Measurements from ENCODE around the gene PLEKHG2.
"Not testable (repeated sequence)": the region's sequence is repeated elsewhere in the genome, so short reads cannot be mapped to it uniquely, and the experiment has no call there.

PLEKHG2 gene, protein sequence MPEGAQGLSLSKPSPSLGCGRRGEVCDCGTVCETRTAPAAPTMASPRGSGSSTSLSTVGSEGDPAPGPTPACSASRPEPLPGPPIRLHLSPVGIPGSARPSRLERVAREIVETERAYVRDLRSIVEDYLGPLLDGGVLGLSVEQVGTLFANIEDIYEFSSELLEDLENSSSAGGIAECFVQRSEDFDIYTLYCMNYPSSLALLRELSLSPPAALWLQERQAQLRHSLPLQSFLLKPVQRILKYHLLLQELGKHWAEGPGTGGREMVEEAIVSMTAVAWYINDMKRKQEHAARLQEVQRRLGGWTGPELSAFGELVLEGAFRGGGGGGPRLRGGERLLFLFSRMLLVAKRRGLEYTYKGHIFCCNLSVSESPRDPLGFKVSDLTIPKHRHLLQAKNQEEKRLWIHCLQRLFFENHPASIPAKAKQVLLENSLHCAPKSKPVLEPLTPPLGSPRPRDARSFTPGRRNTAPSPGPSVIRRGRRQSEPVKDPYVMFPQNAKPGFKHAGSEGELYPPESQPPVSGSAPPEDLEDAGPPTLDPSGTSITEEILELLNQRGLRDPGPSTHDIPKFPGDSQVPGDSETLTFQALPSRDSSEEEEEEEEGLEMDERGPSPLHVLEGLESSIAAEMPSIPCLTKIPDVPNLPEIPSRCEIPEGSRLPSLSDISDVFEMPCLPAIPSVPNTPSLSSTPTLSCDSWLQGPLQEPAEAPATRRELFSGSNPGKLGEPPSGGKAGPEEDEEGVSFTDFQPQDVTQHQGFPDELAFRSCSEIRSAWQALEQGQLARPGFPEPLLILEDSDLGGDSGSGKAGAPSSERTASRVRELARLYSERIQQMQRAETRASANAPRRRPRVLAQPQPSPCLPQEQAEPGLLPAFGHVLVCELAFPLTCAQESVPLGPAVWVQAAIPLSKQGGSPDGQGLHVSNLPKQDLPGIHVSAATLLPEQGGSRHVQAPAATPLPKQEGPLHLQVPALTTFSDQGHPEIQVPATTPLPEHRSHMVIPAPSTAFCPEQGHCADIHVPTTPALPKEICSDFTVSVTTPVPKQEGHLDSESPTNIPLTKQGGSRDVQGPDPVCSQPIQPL (N-terminal part only)

DNA sequence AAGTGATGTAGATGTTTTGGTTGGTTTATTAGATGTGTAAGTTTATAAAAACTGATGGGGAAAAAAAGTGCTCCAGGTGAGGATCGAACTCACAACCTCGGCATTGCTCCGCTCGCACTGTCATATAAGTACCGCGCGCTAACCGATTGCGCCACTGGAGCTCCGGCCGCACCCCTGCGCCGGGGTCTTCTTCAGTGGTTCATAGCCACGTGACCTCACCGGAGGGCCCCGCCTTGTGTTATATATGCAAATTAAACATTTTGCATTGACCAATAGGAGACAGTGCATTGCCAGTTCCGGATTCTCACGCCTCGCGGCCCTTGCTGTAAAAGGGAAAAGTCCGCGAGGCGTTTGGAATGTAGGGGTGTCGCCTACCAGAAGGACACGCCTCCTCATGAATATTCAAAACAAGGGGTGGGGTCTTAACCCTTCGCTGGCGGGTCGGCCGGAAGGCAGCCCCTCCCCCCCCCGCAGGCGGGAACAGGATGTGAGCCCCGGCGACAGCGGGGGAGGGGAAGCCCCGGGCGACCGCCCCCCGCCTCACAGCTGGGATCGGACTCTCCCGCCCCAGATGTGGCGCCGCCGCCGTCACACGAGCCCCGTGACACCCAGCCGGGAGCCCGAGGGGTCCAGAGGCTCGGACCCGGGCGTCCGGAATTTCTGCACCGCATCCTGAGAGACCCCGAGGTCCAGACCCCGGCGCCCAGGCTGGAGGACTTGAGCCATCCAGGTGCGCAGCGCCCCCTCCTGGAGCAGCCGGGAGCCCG is at the start of gene PLEKHG2:
Gene PLEKHG2, plus strand, starts transcription at position 570 of the 767 bp plus-strand sequence. CDS start 1,418 bp downstream, outside the sequence.
- peak; percentile 100 for DNase-seq

DNA sequence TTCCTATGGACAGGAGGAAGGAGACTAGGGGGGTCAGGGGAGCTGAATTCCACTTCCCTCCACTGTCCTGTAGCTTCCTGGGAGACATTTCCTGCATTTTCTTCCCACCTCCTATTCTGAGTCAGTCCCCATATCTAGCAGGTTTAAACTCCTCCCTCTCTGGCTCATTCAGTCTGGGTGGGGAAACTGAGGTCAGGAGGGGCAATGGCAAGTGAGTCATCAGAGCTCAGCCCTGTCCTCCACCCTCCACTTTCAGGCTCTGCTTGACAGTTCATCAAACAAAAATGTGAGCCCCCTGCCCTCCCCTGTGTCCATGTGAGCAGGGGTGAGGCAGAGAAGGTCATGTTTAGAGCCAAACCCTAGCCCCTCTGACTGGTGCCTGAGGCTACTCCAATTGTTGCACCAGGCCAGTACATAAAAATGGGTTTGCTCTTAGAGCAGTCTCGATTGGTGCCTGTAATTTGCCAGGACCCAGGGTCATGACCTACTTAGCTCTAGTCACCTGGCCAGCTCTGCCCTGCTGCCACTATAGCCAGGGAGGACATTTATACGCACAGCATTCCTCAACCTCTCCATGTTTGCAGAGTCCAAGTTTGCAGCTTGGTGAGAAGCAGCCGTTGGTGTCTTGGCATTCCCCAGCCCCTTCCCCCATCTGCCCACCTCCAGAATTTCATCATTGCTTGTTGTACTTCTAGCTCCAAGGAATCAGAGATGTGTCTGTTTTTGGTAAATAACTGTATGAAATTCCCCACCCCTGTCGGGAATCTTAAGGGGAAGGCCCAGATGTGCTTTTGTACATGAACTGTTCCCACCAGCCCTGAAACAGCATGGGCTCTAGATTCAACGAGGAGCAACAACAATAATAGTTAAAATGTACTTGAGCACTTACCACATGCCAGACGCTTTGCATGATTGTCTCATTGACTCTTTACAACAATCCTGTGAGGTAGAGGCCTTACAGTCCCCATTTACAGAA is 49.5 kb upstream of the PLEKHG2 start:
- DNase-seq, result no peak

DNA sequence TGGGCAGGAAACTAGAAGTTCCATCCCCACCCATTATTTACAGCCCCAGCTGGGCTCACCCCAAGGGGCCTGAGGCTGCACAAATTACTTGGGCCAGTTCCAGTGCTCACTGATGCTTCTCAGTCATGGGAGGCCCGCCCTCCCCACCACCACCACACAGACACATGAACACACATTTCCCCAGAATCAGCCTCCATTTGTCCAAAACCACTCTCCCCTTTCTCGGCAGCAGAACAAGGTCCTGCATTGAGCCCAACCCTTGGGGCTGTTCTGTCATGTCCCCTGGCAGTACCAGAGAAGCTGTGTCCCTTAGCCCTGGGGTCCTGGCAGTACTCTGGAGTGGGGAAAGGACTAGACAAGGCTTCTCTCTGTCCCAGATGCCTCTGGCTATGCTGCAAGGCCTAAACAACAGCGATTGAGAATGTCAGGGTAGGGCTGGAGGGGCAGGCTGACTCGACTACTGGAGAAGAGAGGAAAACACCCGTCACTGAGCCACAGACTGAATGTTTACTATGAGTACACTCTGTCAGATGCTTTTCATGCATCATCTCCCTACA is 48.5 kb upstream of the PLEKHG2 start:
- DNase-seq, result no peak

DNA sequence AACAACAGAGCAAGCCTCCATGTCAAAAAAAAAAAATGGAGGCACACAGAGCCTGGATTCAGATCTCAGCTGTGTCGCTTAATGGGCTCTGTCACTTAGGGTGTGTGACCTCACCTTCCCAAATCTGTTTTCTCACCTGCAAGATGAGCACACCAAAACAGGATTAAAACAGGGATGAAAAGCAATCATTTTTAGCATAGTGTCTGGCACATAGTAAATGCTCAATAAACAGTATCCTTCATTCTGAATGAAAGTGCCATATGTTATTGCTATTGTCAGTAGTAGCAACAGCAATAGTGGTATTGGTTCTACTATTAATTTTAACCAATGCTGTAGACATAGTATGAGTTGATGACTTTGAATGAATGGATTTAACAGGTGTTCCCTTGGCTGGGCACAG is 46.9 kb upstream of the PLEKHG2 start:
- no peak for DNase-seq

DNA sequence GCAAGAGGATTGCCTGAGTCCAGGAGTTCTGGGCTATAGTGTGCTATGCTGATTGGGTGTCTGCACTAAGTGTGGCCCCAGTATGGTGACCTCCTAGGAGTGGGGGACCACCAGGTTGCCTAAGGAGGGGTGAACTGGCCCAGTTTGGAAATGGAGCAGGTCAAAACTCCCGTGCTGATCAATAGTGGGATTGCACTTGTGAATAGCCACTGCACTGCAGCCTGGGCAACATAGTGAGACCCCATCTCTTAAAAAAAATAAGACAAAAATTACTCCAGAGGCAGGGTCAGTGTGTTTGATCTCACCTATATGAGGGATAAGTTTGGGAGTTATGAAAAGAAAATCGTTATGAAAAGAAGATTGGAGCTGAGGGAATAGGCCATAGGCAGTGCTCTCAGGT is 43.3 kb upstream of the PLEKHG2 start:
- no peak for DNase-seq

DNA sequence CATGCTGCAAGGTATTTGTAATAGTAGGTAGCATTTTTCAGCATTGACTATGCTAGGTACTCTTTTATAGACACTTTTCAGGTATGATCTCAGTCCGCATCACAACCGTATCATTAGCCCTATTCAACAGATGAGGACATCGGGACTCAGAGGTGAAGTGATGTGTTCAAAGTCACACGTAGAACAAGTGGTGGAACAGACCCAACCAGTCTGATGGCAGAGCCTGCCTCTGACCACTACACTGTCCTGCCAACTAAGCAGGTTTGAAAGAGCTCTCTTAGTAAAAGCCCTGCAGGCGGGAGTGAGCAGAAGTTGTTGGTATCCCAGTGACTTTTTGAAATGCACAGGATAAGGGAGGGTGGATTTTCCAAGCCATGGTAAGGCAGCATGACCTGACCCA is 41.7 kb upstream of the PLEKHG2 start:
- no peak for DNase-seq

DNA sequence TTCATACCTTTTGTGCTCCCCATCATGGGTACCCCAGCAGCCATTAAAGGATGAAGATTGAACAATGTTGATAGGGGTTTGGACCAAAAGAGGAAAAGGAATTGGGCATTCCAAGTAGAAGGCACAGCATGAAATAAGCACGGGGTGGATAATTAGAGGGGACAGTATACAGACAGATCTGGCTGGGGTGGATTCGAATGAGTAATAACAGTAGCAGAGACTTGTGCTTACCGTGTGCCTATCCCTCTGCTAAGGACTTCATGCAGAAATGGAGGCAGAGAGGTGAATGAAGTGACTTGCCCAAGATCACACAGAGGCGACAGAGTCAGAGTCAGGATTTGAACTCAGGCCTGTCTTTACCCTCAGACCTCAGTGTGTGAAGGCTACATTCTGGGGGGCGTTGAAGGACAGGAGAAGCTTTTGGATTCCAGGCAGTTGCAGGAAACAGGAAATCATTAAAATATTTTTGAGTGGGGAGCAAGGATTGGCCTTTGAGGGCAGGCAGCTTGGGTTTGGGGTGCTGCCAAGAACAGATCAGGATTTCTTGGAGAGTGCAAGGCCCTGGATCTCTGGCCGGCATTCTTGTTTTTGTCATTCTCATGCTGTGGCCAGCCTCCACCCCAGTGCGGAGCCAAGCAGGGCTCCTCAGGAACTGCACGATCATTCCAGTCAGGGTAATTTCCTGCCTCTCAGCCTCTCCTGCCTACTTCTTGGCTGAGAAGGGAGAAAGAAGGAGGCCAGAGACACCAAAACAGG is 40.2 kb upstream of the PLEKHG2 start:
- no peak for DNase-seq

DNA sequence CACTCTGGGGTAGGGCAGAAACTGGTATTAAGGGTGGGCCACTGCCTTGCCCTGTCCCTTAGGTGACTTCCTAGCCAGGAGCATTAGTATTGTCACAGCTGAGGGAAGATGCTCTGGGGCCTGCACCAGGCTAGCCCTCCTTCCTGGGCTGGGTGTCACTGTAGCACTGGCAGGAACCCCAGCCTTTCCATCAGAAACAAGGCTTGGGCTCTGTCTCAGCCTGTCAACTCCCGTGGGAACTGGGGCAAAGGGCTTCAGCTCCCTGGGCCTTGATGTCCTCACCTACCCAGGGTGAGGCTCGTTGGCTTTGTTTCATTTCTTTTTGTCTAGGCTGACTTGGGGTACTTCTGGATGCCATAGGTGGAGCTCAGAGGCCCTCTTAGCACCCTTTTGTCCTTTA is 39.5 kb upstream of the PLEKHG2 start:
- no peak for DNase-seq

DNA sequence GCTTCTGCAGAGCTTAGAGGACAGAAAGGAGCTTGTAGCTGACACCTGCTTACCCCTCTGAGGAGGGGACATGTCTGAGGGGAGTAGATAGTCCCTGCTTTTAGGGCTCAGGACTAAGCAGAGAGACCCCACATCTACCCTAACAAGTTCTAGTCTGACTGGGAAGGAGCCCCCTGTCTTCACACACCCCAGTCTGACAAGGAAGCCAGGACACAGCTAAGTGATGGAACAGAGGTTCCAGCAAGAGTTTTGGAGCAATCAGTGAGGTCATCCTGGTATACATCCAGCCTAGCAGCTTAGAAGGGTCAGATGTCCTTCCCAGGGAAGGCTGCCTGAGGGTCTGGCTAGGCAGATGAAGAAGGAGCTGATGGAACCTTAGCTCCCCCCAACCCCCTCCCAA is 36.5 kb upstream of the PLEKHG2 start:
- DNase-seq, result no peak

DNA sequence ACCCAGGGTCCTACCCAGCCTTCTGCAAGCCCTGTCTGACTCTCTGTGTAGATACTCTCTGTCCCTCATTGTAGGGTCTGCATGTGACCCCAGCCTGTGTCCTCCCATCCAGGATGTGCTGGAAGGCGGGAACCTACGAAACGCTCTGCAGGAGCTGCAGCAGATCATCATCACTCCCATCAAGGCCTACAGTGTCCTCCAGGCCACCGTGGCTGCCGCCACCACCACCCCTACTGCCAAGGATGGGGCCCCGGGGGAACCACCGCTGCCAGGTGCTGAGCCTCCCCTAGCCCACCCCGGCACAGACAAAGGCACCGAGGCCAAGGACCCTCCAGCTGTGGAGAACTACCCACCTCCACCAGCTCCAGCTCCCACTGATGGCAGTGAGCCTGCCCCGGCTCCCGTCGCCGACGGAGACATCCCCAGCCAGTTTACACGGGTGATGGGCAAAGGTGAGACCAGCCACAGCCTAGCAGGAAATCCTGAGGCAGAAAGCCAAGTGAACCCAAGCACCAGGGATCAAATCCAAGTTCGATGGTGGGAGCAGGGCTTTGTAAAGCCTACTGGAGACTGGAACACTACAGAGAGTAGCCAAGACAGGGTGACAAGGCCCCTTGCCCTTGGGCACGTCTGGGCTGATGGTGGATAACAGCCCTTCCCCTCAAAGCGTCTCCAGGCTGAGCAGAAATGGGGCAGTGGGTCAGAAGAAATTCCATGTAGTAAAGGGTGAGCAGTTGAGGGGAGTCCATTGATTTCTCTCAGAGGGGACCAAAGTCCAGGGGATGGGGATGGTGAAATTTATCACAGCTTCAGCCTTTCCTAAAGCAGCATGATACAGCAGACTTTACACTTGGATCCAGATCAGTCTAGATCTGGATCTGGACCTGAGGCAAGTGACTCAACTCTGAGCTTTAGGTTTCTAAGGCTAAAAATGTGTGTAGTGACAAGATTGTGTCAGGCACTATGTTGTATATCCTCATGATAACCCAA is 34.8 kb upstream of the PLEKHG2 start:
- DNase-seq, result no peak

DNA sequence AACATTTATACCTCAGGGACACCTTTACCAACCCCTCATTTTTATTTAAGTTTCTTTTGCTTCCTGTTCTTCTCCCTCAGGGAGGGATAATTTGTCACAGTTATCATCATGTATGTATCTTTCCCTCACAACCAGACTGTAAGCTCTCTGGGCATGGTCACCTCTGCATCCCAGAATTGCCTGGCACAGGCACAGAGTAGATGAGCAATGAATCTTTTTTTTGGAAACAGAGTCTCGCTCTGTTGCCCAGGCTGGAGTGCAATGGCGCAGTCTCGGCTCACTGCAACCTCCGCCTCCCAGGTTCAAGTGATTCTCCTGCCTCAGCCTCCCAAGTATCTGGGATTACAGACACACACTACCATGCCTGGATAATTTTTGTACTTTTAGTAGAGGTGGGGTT is 33.1 kb upstream of the PLEKHG2 start:
- not testable (repeated sequence) for DNase-seq

DNA sequence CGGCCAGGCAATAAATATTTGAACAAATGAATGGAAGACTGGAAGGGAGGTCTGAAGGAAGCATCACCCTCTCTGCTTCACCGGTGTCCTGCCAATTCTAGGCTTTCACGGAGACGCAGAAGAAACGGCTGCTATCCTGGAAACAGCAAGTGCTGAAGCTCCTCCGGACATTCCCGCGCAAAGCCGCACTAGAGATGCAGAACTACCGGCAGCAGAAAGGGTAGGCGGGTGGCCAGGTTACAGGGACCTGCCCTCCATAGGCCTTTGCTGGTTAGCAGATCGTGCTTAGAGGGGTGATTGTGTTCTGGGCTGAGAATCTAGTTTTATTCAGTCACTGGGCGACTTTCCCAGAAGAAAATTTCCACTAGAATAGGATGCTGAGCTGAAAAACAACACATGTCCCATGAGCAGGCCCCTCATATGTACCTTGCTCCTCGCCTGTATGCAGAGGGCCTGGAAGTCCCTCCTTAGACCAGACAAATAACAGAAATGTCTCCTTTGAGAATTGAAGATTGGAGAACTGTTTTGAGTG is 32.5 kb upstream of the PLEKHG2 start:
- no peak for DNase-seq

DNA sequence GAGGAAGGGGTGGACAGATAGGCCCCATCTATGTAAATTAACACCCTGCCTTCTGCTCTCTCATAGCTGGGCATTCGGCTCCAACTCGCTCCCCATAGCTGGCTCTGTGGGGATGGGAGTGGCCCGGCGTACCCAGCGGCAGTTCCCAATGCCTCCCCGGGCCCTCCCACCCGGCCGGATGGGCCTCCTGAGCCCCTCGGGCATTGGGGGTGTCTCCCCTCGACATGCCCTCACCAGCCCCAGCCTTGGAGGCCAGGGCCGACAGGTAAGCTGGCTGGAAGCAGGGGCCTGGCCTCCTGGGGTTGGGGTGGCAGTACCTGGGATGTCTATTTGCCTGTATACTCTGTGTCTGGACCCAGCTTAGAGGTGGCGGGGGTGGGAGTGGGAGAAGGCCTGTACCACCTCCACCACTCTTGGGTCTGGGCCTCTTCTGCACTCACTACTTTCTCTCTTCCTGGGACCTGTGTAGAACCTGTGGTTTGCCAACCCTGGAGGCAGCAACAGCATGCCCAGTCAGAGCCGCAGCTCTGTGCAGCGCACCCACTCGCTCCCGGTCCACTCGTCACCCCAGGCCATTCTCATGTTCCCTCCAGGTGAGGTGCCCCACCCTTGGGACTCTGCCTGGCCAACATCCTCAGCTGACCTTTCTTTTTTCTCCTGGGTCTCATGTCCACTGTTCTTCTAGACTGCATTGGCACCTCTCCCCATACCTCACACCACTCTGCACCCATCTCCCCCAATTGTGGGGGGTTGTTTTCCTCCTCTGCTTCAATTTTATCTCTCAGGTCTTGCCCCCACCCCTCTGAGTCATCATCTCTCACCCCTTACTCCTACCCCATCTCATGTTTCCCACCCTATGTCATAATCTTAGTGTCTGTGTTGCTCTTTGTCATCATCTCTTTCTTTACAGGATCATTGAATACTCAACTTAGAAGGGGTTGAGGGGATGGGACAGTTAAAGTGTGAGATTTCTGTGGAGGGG is 31.7 kb upstream of the PLEKHG2 start:
- no peak for DNase-seq

DNA sequence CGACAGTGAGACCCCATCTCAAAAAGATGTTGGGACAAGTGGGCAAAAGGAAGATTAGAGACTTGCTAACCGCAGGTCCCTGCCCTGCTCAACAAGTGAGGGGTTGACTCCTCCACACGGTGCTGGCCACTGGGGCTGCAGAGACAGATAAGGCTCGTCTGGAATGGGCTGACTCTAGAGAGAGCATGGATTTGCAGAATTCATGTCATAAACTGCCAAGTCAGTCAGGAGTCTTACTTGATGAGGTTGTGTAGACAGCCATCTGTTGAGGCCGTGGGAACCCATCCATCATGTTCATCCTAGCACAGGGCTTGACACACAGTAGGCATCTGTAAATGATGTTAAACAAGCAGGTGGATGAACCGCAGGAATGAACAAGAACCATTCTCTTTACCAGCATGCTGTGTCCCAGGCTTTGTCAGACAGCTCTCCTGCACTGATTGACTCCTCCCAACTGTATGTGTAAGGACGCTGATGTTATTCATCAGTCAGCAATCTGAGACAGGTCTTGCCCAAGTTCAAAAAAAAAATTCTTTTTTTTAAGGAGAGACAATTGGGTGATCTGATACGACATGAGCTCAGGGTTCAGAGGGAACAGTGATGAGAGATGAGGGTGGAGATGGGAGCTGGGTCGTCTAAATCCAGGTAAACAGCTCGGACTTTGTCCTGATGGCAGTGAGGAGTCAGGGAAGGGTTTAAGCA is 30.4 kb upstream of the PLEKHG2 start:
- no peak for DNase-seq

DNA sequence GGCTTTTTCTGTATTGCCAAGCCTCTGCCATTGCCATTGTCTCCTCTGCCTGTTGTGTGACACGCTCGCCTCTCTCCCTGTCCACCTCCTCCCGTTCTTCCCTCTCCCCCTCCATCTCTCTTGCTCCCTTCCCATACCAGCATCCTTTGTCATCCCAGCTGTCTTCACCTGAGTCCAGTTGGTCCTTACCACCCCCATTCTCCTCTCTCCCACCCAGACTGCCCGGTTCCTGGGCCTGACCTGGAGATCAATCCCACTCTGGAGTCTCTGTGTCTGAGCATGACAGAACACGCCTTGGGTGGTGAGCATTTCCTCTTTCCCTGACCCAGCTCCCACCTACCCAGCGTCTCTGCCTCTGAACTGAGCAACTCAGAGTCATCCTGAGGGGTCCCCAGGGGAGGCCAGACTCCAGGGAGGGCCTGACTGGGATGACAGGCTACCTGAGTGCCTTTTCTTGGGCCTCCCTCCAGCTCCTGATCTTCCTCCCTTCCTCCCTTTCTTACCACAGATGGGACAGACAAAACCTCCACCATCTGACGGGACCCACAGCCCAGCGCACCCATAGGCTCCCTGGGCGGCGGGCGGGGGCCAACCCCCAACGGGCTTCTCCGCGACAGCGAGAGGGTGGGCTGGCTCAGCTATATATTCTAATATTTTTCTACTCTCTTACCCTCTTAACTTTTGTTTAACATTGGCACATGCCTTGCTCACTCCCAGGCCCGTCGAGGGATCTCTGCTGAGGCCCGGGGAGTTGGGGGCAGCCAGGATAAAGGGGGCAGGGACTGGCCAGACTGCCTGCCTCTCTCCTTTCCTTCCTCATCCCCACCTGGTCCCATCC is 29.3 kb upstream of the PLEKHG2 start:
- DNase-seq, result no peak

All from NCI-H82 (cell line).